Mucosa of descending colon (tissue), 3 donors: ENCODE data around the gene IL17RB. TPM values are rescaled to one million over a fixed set of nuclear protein-coding genes. Genes with fewer than 3 reads are reported as not detected.

Source experiments
- ATAC-seq: fragments of 200-7000 bp; cut with Tn5 transposase; one replicate; pipeline ENCODE4 v1.9.1; 2020; ENCODE audit warnings: mild to moderate bottlenecking, moderate library complexity
- DNase-seq, 3 donors: peaks; one replicate each; pipeline ENCODE4 v3.0.0-alpha.2; 2020
- H3K36me3 ChIP-seq: fragments of 200-600 bp; one replicate; pipeline ENCODE4 v1.8.0; 2021; ENCODE audit warnings: low read depth, mild to moderate bottlenecking
- H3K4me1 ChIP-seq: fragments of 200-600 bp; one replicate; pipeline ENCODE4 v1.8.0; 2021; ENCODE audit warnings: low read depth, mild to moderate bottlenecking
- H3K4me3 ChIP-seq: fragments of 200-600 bp; one replicate; pipeline ENCODE4 v1.8.0; 2021; ENCODE audit warnings: mild to moderate bottlenecking
- H3K9me3 ChIP-seq: fragments of 200-600 bp; one replicate; pipeline ENCODE4 v1.8.0; 2021; ENCODE audit warnings: mild to moderate bottlenecking
- CTCF ChIP-seq: fragments of 200-600 bp; IDR thresholded peaks from one replicate; pipeline ENCODE4 v1.8.0; 2022; ENCODE audit warnings: antibody characterized with exemption, mild to moderate bottlenecking
- intact Hi-C, 2 donors: fragments of 100-400 bp; cut with DNase I in 1 of 2; cut with micrococcal nuclease in 1 of 2; formaldehyde crosslinking; loops; one replicate each; pipeline versions ENCODE4 v1.11.0 to v1.11.1; 2022; cut with DNase I, micrococcal nuclease
- total RNA-seq, 3 donors: library from RNA; stranded (reverse); fragmentation: NEBNext Ultra II Directional in 2 of 3; extraction: Animal tissue kit (Norgen Biotek cat#: 25700) in 2 of 3; gene quantifications; one replicate each; pipeline versions ENCODE4 v1.2.1 to v1.2.4, GENCODE V29; 2021 to 2023
- donor health status: DM: no; HTN: no; CAD: no; lungs with moderate emphysema.
- donor health status: DM: no; HTN: no; CAD: no.
- donor health status: DM: no; HTN: yes; CAD: no.

Gene IL17RB
- total RNA-seq, 3 donors from 2014 or later = 10.3 to 13.4 (median 10.9) TPM

DNA sequence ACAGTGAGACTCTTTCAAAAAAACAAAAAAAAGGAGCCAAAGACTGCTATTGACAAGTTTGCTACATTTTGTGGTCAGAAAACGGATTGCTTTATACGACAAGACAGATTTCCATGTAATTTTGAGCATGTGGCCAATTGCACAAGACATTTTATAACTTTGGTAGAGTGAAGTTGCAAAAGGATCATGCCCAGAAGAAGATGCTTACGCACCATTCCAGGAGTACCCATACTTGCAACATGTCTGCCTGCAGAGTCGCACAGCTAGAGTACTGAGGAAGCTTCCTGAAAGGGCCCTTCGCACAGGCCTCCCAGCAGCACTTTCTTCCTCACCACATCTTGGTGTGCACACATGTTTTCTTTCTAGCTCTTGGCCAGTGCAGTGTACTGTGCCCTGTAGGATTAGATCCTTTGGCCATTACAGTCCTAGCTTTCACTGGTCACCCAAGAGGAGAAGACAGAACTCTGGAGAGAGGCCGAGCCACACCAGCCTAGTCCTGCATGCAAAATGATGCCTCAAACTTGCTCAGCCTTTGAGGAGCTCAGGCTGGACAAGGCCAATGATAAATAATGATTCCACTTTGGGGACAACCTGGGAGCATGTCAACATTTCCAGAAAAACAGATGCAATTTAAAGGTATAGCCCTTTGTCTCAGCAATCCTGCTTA lies 11.8 kb upstream of the IL17RB start:
- TF ChIP-seq CTCF = no peak
- no peaks in the 10 kb centered on the region for H3K36me3 ChIP-seq
- H3K9me3 ChIP-seq = no peaks in the 10 kb centered on the region
- H3K4me3 ChIP-seq = no peak overlapping the region
- no peak for DNase-seq
- H3K4me1 ChIP-seq = no peaks in the 10 kb centered on the region
- intact Hi-C loops = no loop called here
- ATAC-seq = no peak

- TF ChIP-seq CTCF = no peak
- no peak for DNase-seq
- Histone ChIP-seq H3K4me1 (no peaks in the 10 kb centered on the region), H3K9me3 (no peaks in the 10 kb centered on the region), H3K4me3 (no peak overlapping the region), H3K36me3 (no peaks in the 10 kb centered on the region)
- no peak for ATAC-seq
- intact Hi-C loops = no loop called here
Measured at GRCh38 chr3:53835257-53835656, 11.1 kb upstream of the IL17RB start.

- Histone ChIP-seq H3K4me1 (no peaks in the 10 kb centered on the region), H3K9me3 (no peaks in the 10 kb centered on the region), H3K4me3 (no peak overlapping the region), H3K36me3 (no peaks in the 10 kb centered on the region)
- no peak for TF ChIP-seq CTCF
- intact Hi-C loops = no loop called here
- DNase-seq = no peak
- no peak for ATAC-seq
Measured at GRCh38 chr3:53836084-53836872, 10.1 kb upstream of the IL17RB start.

GRCh38 chr3:53837331-53837730 lies 9.0 kb upstream of the IL17RB start:
- no peaks in the 10 kb centered on the region for H3K36me3 ChIP-seq
- H3K9me3 ChIP-seq = no peaks in the 10 kb centered on the region
- no peak overlapping the region for H3K4me3 ChIP-seq
- H3K4me1 ChIP-seq = peaks cover 4% of the 10 kb centered on the region
- intact Hi-C loops = no loop called here
- TF ChIP-seq CTCF = no peak
- DNase-seq (no peak), ATAC-seq (no peak)

GRCh38 chr3:53841296-53841695 lies 5.1 kb upstream of the IL17RB start:
- DNase-seq (peak in 2 of 3 donors; percentile 64 to 68), ATAC-seq (peak; percentile 23)
- H3K4me1 ChIP-seq = peaks cover 26% of the 10 kb centered on the region
- H3K9me3 ChIP-seq = no peaks in the 10 kb centered on the region
- intact Hi-C loops = no loop called here
- no peak overlapping the region for H3K4me3 ChIP-seq
- no peak for TF ChIP-seq CTCF
- H3K36me3 ChIP-seq = no peaks in the 10 kb centered on the region
